Small intestine (tissue), 7 donors: Measurements from ENCODE around the gene DVL2. TPM values are rescaled to one million over a fixed set of nuclear protein-coding genes. Genes with fewer than 3 reads are reported as not detected.

Source experiments
- DNase-seq, 2 donors: peaks; one replicate each; pipeline versions ENCODE4 v3.0.0 to v3.0.0-alpha.2; 2013
- FAIRE-seq: peaks from 2 replicates; lab custom pipeline; 2012; peaks lifted over from hg19 to GRCh38; lab: Jason Lieb, UNC
- H3K27ac ChIP-seq, 3 donors: one replicate each; pipeline ENCODE4 v1.5.1; 2013; ENCODE audit warnings: low read length in 2 of 3, mild to moderate bottlenecking in 2 of 3, control low read depth in 1 of 3, inconsistent platforms in 1 of 3, low read depth in 1 of 3, moderate library complexity in 1 of 3
- H3K27me3 ChIP-seq, 3 donors: one replicate each; pipeline ENCODE4 v1.6.1; 2013; ENCODE audit warnings: low read length in 3 of 3, inconsistent platforms in 1 of 3; ENCODE audit not compliant: control insufficient read depth in 3 of 3, insufficient read depth in 3 of 3
- H3K36me3 ChIP-seq, 3 donors: one replicate each; pipeline ENCODE4 v1.6.1; 2013; ENCODE audit warnings: low read length in 3 of 3, inconsistent platforms in 1 of 3, low read depth in 1 of 3, mild to moderate bottlenecking in 1 of 3, moderate library complexity in 1 of 3; ENCODE audit not compliant: control insufficient read depth in 3 of 3, insufficient read depth in 2 of 3
- H3K4me1 ChIP-seq, 3 donors: one replicate each; pipeline ENCODE4 v1.6.1; 2013; ENCODE audit warnings: low read length in 2 of 3, inconsistent platforms in 1 of 3, low read depth in 1 of 3, mild to moderate bottlenecking in 1 of 3, moderate library complexity in 1 of 3; ENCODE audit not compliant: control insufficient read depth in 3 of 3, insufficient read depth in 2 of 3
- H3K4me3 ChIP-seq, 3 donors: one replicate each; pipeline ENCODE4 v1.5.1; 2013; ENCODE audit warnings: low read length in 3 of 3, control low read depth in 1 of 3, inconsistent platforms in 1 of 3, low read depth in 1 of 3, mild to moderate bottlenecking in 1 of 3, moderate library complexity in 1 of 3
- H3K9me3 ChIP-seq, 2 donors: one replicate each; pipeline ENCODE4 v1.6.1; 2013; ENCODE audit warnings: low read depth in 1 of 2, low read length in 1 of 2; ENCODE audit not compliant: control insufficient read depth in 2 of 2, insufficient read depth in 1 of 2
- WGBS, 3 donors: extraction: QIAGEN DNeasy Blood & Tissue Kit; methylation state at CpG; one replicate each; pipeline ENCODE4 v1.1.7; 2013; 5-methylcytosine and 5-hydroxymethylcytosine counted together
- polyA plus RNA-seq, 4 donors: library from polyadenylated mRNA; stranded (reverse) in 3 of 4; unstranded in 1 of 4; fragments of 200-250 nt in 3 of 4; fragments of 120-200 nt in 1 of 4; gene quantifications; one replicate each; pipeline versions ENCODE4 v1.2.1 to v1.2.3, GENCODE V29; 2013
- donor health status: healthy with polysubstance abuse.
- donor health status: control.
- donor health status: control.
- donor health status: Bipolar disorder and iron deficiency.
- donor health status: healthy.

Gene DVL2
- polyA plus RNA-seq, 4 donors: 8.1 to 44.4 (median 16.0) TPM

DNA sequence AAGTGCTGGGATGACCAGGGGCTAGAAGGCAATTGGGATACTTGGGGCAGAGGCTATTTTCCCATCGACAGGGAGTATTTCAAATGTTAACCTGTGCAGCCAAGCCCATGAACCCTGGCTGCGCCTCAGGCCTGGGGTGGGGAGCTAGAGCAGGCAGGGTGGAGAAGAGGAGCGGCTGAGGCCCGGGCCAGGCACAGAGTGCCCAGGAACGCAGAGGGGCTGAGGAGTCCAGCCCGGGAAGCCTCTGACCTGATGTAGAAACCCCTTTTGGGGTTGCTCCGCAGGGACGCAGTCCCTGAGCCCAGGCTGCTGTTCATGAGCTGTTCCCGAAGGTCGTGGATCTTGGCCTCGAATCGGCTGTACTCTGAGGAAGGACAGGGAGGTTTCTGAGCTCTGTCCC, 38.3 kb downstream of the DVL2 start:
- WGBS, 3 donors: 91 to 93% (median 92%) methylated on average over 12 of the region's 12 CpGs
- H3K36me3 ChIP-seq: peaks cover 0 to 39% (median 0%) of the 10 kb centered on the region in 3 donors
- no peaks in the 10 kb centered on the region for H3K27me3 ChIP-seq
- DNase-seq: no peak
- no peaks in the 10 kb centered on the region for H3K4me1 ChIP-seq
- H3K4me3 ChIP-seq: no peak overlapping the region
- H3K9me3 ChIP-seq: no peaks in the 10 kb centered on the region
- no peak for FAIRE-seq
- no peak overlapping the region for H3K27ac ChIP-seq

DNA sequence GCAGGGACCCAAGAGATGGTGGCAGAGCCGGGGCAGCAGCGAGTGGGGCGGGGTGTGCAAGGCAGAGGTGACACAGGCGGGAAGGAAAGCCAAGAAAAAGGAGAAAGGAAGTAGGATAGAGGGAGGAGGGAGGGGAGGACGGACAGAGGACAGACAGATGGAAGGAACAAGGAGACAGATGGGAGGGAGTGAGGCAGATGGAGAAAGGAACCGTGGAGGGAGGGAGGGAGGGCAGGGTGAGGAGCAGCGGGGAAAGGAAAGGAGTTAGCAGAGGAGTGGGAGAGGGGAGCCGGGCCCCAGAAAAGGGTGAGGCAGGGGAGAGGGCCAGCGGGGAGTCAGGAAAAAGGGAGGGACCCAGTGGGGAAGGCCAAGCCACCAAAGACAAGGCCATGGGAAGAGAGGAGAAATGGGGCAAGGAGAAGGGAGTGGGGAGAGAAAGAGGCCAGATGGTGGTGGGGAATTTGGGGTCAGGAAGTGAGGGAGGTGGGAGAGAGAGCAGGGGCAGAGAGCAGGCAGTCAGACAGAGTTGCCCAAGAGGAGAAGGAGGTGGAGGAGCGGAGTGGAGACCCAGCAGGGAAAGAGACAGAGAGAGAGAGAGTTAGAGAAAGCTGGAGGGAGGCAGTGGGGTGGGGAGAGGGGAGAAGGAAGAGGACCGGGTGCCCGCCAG, 41.9 kb downstream of the DVL2 start:
- Histone ChIP-seq H3K27ac (no peak overlapping the region), H3K4me1 (no peaks in the 10 kb centered on the region), H3K27me3 (no peaks in the 10 kb centered on the region), H3K4me3 (no peak overlapping the region), H3K36me3 (peaks cover 0 to 48% (median 0%) of the 10 kb centered on the region in 3 donors), H3K9me3 (no peaks in the 10 kb centered on the region)
- DNase-seq: no peak
- WGBS, 3 donors: 78 to 82% (median 79%) methylated on average over 11 to 12 of the region's 12 CpGs
- no peak for FAIRE-seq

DNA sequence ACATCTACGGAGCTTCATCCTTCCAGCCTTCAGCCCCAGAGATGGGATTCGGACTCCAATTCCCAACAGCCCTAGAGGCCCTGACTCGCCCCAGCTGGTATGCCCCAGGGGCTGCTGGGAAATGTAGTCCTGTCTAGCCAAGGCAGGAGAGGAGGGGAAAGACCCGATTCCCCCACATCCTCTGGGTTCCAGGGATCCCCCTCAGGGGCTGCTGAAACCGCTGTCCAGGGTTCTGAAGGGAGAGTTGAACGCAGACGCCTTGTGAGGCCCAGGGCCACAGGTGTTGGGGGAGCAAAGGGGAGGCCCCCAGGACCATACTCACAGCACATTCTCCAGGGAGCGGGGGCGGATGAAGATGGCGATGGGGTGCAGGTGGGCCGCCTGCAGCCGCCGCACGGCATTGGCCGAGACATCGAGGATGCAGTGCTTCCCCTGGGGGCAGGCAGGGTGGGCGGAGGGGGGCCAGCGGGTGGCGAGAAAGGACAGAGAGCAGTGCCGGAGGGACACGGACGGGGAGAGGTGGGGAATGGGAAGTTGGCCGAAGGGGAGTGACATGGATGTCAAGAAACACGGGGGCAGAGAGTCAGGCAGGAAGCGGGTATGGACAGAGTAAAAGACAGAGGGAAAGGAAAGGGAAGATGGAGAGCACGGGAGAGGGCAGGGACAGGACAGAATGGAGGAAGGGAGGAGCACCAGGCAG, 42.6 kb downstream of the DVL2 start:
- no peak overlapping the region for H3K4me3 ChIP-seq
- DNase-seq (peak; percentile 42 to 58), FAIRE-seq (no peak)
- no peaks in the 10 kb centered on the region for H3K27me3 ChIP-seq
- H3K4me1 ChIP-seq: no peaks in the 10 kb centered on the region
- H3K27ac ChIP-seq: no peak overlapping the region
- H3K9me3 ChIP-seq: no peaks in the 10 kb centered on the region
- peaks cover 0 to 45% (median 0%) of the 10 kb centered on the region in 3 donors for H3K36me3 ChIP-seq
- WGBS, 3 donors: 75 to 76% (median 75%) methylated on average over 26 of the region's 26 CpGs

DNA sequence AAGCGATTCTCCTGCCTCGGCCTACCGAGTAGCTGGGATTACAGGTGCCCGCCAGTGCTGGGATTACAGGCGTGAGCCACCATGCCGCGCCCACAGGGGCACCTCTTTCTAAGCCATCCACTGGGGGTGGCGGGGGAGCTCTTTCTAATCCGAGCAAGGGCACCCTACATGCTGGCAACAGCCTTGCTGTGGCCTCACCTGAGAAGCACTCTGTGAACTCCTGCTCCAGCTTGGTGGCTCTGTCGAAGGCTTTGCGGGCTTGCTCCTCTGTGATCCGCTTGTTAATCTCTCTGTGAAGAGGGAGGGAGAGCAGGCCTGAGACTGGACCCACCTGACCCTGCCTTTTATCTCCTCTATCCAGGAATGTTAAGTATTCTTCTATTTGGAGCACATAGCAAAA, 43.2 kb downstream of the DVL2 start:
- no peak overlapping the region for H3K27ac ChIP-seq
- H3K4me1 ChIP-seq: no peaks in the 10 kb centered on the region
- no peak for FAIRE-seq
- H3K27me3 ChIP-seq: no peaks in the 10 kb centered on the region
- H3K36me3 ChIP-seq: peaks cover 0 to 41% (median 0%) of the 10 kb centered on the region in 3 donors
- 93 to 94% (median 93%) methylated on average over 10 to 12 of the region's 12 CpGs for WGBS, 3 donors
- no peak overlapping the region for H3K4me3 ChIP-seq
- no peaks in the 10 kb centered on the region for H3K9me3 ChIP-seq
- no peak for DNase-seq

DNA sequence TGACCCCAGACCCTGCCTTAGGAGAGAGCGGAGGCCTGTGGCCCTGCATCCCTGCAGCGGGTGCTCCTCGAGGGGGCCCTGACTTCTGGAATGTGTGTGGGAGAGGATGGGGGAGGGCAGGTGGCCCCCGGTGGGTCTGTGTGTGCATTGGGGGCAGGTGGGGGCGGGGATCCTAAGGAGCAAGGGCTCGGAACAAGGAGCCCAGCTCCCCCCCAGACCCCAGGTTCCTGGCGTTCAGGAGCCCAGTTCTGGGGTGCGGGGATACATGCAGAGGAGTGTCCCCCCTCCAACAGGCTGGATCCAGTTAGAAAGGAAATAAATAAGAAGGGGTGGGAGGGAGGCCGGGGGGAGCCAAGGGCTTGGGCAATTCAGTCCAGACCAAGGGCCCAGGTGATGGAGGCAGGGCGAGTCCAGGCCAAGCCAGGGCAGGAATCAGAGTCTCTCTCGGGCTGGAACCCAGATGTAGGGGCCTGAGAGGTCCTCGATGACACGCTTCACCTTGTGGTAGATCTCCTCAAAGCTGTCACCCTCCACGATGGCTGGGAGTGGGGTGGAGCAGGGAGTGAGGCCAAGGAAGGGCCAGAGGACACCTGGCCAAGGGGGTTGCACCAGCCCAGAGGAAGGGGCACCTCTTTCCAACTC, 43.9 kb downstream of the DVL2 start:
- 88 to 91% (median 90%) methylated on average over 14 of the region's 14 CpGs for WGBS, 3 donors
- no peaks in the 10 kb centered on the region for H3K9me3 ChIP-seq
- H3K27me3 ChIP-seq: no peaks in the 10 kb centered on the region
- no peak for FAIRE-seq
- no peak overlapping the region for H3K4me3 ChIP-seq
- no peaks in the 10 kb centered on the region for H3K4me1 ChIP-seq
- no peak overlapping the region for H3K27ac ChIP-seq
- peaks cover 0 to 34% (median 0%) of the 10 kb centered on the region in 3 donors for H3K36me3 ChIP-seq
- DNase-seq: no peak

DNA sequence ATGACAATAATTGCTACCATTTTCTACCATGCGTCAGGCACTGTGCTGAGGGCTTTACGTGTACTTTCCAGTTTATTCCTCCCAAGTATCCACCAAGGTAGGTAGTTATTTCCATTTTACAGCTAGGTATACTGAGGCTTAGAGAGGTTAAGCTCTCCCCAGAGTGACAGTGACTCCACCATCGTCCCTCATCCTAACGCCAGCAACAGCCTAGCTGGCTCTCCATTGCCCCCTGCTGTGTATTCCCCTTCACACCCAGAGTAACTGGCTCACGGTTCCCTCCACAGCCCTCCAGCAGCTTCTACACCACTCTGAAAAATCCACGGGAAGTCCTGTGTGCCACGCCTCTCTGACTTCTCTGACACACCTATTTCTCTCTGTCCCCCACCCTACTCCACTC, 48.1 kb downstream of the DVL2 start:
- Histone ChIP-seq H3K9me3 (no peaks in the 10 kb centered on the region), H3K27ac (no peak overlapping the region), H3K27me3 (no peaks in the 10 kb centered on the region), H3K36me3 (peaks cover 0 to 12% (median 0%) of the 10 kb centered on the region in 3 donors), H3K4me3 (no peak overlapping the region), H3K4me1 (peaks cover 0 to 8% (median 0%) of the 10 kb centered on the region in 3 donors)
- DNase-seq: no peak
- no peak for FAIRE-seq
- WGBS, 3 donors: 50 to 57% (median 51%) methylated on average over 7 of the region's 7 CpGs

DNA sequence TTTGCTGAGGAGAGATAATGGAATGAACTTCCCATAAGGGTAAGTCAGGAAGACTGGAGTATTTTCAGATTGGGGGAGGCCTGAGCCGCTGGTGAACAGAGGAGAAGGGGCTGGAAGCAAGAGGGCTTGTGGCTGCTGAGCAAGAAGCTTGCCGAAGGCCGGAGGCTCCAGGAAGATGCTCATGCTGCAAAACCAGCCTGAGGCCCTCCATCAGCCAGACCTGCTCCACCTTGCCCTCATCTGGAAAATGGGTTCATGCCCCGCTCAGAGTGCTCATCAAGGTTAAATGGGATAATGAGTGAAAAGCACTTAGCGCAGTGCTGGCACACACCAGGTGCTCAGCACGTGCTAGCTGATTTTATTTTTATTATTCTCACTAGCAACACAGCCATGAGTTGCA, 49.7 kb downstream of the DVL2 start:
- H3K27ac ChIP-seq: no peak overlapping the region
- DNase-seq: no peak

DNA sequence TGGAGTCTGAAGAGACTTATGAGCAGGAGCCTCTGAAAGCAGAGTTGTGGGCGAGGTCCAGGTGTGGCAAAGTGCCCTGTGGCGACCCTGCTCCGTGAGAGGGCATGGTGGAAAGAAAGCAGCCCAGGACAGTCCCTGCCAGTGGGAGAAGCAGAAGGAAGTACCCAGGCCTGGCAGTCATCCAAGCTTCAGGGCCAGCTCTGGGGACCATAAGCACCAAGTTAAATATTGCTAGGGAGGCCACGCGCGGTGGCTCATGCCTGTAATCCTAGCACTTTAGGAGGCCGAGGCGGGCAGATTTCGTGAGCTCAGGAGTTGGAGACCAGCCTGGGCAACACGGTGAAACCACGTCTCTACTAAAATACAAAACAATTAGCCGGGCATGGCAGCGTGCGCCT, 50.2 kb downstream of the DVL2 start:
- WGBS, 3 donors: 8 to 44% (median 24%) methylated on average over 14 of the region's 14 CpGs
- peaks cover 0 to 14% (median 0%) of the 10 kb centered on the region in 3 donors for H3K4me1 ChIP-seq
- H3K4me3 ChIP-seq: no peak overlapping the region
- H3K9me3 ChIP-seq: no peaks in the 10 kb centered on the region
- no peaks in the 10 kb centered on the region for H3K36me3 ChIP-seq
- FAIRE-seq (no peak), DNase-seq (peak; percentile 72 to 85)
- H3K27ac ChIP-seq: no peak overlapping the region
- no peaks in the 10 kb centered on the region for H3K27me3 ChIP-seq

More for the DNA sequence above, 49.7 kb downstream of the DVL2 start:
- WGBS, 3 donors: 80 to 88% (median 87%) methylated on average over 6 of the region's 6 CpGs
- Histone ChIP-seq H3K4me3 (no peak overlapping the region), H3K4me1 (peaks cover 0 to 8% (median 0%) of the 10 kb centered on the region in 3 donors), H3K9me3 (no peaks in the 10 kb centered on the region), H3K27me3 (no peaks in the 10 kb centered on the region), H3K36me3 (peaks cover 0 to 3% (median 0%) of the 10 kb centered on the region in 3 donors)
- FAIRE-seq: no peak
